ENCODE data around the gene TAOK2.
"Not testable (repeated sequence)": the region's sequence is repeated elsewhere in the genome, so short reads cannot be mapped to it uniquely, and the experiment has no call there.

The TAOK2 gene

DNA sequence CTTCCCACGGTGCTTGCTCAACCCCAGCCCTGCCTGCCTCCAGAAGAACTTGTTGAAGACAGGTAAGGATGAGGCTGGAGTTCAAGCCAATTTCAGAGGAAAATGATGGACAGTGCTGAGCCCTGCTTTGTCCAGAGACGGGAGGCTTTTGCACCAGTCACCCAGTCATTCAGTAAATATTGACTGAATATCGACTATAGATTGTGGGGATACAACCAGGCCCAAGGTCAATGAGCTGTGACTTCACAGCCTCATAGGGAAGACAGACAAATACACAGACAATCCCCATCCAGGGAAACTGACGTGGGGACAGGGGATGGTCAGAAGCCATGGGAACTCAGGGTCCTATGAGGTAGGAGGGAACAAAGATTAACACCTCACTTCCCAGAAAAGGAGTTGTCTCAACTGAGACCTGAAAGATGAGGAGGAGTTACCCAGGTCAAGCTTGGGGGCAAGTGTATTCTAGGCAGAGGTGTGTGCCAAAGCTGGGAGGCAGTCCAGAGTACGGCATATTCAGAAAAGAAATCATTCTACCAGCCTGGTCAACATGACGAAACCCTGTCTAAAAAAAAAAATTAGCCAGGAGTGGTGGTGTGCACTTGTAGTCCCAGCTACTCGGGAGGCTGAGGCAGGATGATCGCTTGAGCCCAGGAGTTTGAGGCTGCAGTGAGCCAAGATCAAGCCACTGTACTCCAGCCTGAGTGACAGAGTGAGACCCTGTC, 43.0 kb downstream of the TAOK2 start:
- no peak for DNase-seq (ENCODE audit: extremely low spot score, insufficient read length, low read depth)
- FAIRE-seq: no peak

- DNase-seq (ENCODE audit: extremely low spot score, insufficient read length, low read depth) (no peak), FAIRE-seq (no peak)
Observed at GRCh38 chr16:30017277-30017656, 43.6 kb downstream of the TAOK2 start.

DNA sequence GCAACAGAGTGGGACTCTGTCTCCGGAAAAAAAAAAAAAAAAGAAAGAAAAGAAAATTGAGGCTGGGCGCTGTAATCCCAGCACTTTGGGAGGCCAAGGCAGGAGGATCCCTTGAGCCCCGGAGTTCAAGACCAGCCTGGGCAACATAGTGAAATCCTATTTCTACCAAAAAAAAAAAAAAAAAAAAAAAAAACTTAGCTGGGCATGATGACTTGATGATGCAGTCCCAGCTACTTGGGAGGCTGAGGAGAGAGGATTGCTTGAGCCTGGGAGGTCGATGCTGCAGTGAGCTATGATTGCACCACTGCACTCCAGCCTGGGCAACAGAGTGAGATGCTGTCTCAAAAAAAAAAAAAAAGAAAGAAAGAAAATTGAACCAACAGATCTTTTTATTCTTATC, 44.3 kb downstream of the TAOK2 start:
- DNase-seq (ENCODE audit: extremely low spot score, insufficient read length, low read depth); FAIRE-seq: not testable (repeated sequence)

GRCh38 chr16:30018731-30019158, 45.1 kb downstream of the TAOK2 start:
- DNase-seq (ENCODE audit: extremely low spot score, insufficient read length, low read depth) (no peak), FAIRE-seq (no peak)

- FAIRE-seq: no peak
- no peak for DNase-seq (ENCODE audit: extremely low spot score, insufficient read length, low read depth)
Observed at GRCh38 chr16:30022887-30023286, 49.2 kb downstream of the TAOK2 start, which contains the start of gene C16orf92. C16orf92 (plus strand) TSS chr16:30023198; CDS start chr16:30023341, 143 bp downstream.

DNA sequence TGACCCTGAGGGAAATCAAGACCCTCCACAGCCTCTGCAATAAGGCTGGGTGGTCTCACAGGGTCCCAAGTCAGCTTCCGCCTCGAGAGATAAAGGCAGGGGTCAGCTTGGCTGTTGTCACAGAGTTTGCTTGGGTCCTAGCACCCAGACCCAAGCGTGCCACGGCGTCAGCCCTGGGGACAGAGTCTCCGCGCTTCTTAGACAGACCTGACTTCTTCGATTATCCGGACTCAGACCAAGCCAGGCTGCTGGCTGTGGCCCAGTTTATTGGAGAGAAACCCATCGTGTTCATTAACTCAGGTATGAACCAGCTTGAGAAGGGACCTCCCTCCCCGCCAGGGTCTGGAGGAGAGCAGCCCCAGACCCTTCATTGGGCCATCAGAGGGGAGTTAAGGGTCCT, 49.9 kb downstream of the TAOK2 start:
- FAIRE-seq (no peak), DNase-seq (ENCODE audit: extremely low spot score, insufficient read length, low read depth) (no peak)

GRCh38 chr16:30024451-30024850, 50.8 kb downstream of the TAOK2 start:
- DNase-seq (ENCODE audit: extremely low spot score, insufficient read length, low read depth) (no peak), FAIRE-seq (no peak)

GRCh38 chr16:30025156-30025555, 51.5 kb downstream of the TAOK2 start:
- no peak for DNase-seq (ENCODE audit: extremely low spot score, insufficient read length, low read depth)
- FAIRE-seq: no peak

- FAIRE-seq: no peak
- DNase-seq (ENCODE audit: extremely low spot score, insufficient read length, low read depth): no peak
Observed at GRCh38 chr16:30025574-30025973, 51.9 kb downstream of the TAOK2 start.

- FAIRE-seq (no peak), DNase-seq (ENCODE audit: extremely low spot score, insufficient read length, low read depth) (no peak)
Observed at GRCh38 chr16:30026449-30026848, 52.8 kb downstream of the TAOK2 start.

DNA sequence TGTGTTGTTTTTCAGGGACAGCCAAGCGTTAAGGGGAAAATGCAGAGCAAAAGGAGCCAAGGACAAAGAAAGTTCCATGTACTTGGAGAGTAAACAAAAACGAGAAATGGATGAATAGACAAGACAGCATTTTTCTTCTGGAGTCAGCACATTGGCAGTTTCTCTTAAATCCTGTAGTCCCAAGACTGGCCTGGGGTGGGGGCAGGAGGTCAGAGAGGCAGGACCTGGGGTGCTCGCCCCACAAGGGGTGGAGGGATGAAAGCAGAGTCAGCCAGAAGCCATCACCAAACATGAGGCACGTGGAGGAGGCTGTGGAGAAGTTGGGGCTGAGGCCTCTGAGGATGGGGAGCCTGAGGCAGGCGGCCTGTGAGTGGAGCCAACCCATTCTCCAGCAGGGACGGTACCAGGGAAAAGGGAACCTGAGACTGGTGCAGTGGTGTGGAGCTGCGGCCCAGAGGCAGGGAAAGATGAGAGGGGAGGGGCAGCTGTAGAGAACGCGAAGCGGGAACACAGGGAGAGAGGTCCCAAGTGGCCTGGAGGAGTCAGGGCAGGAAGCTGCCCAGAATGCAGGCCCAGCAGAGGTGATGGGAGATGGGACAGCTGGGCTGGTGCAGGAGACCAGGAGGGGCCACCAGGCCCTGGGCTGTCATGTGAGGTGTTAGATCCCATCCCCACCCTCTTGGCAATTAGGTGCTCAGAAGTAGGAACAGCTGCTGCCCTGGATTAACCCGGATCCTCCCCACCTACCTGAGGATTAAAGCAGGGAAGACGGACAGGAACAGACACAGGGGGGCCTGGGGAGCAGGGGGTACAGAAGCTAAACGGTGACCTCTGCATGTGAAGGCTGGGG, 54.1 kb downstream of the TAOK2 start:
- FAIRE-seq: no peak
- DNase-seq (ENCODE audit: extremely low spot score, insufficient read length, low read depth): no peak

GRCh38 chr16:30028438-30029076, 54.9 kb downstream of the TAOK2 start:
- no peak for FAIRE-seq
- DNase-seq (ENCODE audit: extremely low spot score, insufficient read length, low read depth): no peak

- FAIRE-seq (no peak), DNase-seq (ENCODE audit: extremely low spot score, insufficient read length, low read depth) (no peak)
Observed at GRCh38 chr16:30030011-30030685, 56.5 kb downstream of the TAOK2 start.

GRCh38 chr16:30030841-30031413, 57.3 kb downstream of the TAOK2 start, which contains the start of gene TLCD3B:
TLCD3B (minus strand) TSS chr16:30031271; CDS start chr16:30030527, 744 bp downstream.
- FAIRE-seq (no peak), DNase-seq (ENCODE audit: extremely low spot score, insufficient read length, low read depth) (no peak)

GRCh38 chr16:30031477-30031918, 57.8 kb downstream of the TAOK2 start:
- DNase-seq (ENCODE audit: extremely low spot score, insufficient read length, low read depth) (no peak), FAIRE-seq (no peak)

DNA sequence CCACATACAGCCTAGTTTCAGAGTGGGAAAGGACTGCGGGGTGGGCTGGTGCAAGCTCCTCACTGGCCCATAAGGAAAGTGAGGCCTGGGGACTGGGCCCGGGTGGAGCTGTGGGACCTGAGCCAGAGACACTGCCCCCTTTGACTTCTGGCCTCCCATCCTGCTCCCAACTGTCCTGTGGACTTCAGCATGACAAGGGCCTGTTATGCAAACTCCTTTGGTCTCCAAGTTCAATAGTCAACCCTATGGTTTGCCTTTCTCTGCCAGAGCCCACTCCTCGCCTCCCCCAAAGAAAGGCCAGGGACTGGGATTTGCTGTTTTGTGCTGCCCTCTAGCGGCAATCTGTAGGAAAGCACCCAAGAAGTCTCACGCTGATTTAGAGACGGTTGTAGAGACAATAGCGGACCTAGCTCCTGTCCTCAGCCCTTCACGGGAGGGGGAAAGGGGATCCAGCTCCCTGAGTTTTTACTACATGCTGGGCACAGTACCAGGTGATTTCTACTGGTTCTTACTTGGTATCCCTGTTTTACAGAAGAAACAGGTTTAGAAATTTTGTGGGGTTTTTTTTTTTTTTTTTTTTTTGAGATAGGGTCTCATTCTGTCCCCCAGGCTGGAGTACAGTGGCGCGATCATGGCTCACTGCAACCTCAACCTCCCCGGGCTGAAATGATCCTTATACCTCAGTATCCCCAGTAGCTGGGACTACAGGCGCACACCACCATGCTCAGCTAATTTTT, 58.6 kb downstream of the TAOK2 start:
- FAIRE-seq: peak; percentile 74
- DNase-seq (ENCODE audit: extremely low spot score, insufficient read length, low read depth): no peak

DNA sequence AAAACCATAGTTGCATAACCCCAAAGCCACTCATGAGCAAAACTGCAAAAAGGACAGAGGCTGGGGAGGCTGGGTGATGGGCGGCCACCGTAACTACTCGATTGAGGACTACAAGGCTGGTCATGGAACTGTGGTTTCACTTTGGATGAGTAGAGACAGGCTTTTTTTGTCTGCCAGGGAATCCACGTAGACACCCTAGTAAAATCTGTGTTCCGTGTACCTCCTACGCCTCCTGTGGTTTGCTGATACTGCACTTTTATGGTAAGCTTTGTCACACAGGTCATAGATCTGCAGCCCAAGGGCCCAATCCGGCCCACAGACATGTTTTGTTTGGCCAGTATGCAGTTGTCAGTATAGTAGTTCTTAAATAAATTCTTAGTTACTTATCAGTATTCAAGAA, 59.6 kb downstream of the TAOK2 start:
- FAIRE-seq (peak; percentile 64), DNase-seq (ENCODE audit: extremely low spot score, insufficient read length, low read depth) (no peak)

DNA sequence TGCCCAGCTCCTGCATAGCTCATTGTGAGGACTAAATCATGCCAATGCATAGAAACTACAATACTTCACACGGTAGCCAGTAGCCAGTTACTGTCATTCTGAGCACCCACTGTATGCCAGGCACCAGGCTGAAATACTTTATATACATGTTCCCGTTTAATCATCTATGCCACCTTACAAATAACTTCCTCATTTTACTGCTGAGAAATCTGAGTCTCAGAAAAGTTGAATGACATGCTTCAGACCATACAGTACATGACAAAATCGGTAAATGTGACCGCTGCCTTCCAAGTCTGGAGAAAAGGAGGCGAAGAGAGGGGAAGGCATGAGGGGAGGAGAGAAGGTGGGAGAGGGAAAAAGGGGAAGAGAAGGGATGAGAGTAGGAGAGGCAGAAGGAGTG, 66.6 kb downstream of the TAOK2 start:
- FAIRE-seq: no peak
- no peak for DNase-seq (ENCODE audit: extremely low spot score, insufficient read length, low read depth)

DNA sequence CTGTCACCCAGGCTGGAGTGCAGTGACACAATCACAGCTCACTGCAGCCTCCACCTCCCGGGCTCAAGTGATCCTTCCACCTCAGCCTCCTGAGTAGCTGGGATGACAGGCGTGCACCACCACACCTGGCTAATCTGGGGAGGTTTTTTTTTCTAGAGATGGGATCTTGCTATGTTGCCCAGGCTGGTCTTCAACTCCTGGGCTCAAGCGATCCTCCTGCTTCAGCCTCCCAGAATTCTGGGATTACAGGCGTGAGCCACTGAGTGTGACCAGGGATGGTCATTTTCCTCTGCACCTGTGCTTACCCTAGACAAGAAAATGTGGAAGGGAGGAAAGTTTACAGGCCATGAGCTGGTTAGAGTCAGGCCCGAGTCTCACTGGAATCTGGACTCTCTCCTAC, 67.0 kb downstream of the TAOK2 start:
- not testable (repeated sequence) for FAIRE-seq; DNase-seq (ENCODE audit: extremely low spot score, insufficient read length, low read depth)
